ENCODE data around the gene TCF12.

TCF12 gene

GRCh38 chr15:57183041-57183440 lies 264.6 kb downstream of the TCF12 start:
- peak; percentile 45 for DNase-seq (ENCODE audit: low read depth)
- Histone ChIP-seq H3K4me1 (ENCODE audit: control insufficient read depth, insufficient read depth, low read length) (peaks cover 12% of the 10 kb centered on the region), H3K27me3 (replicated peaks; ENCODE audit: control insufficient read depth, insufficient read depth, low read length) (no peaks in the 10 kb centered on the region), H3K9ac (ENCODE audit: low read length) (no peak overlapping the region), H3K4me3 (ENCODE audit: low read length) (no peak overlapping the region), H3K9me3 (ENCODE audit: control insufficient read depth, low read length) (no peaks in the 10 kb centered on the region), H3K36me3 (ENCODE audit: control insufficient read depth, insufficient read depth, low read length, severe bottlenecking) (peaks cover 7% of the 10 kb centered on the region)

DNA sequence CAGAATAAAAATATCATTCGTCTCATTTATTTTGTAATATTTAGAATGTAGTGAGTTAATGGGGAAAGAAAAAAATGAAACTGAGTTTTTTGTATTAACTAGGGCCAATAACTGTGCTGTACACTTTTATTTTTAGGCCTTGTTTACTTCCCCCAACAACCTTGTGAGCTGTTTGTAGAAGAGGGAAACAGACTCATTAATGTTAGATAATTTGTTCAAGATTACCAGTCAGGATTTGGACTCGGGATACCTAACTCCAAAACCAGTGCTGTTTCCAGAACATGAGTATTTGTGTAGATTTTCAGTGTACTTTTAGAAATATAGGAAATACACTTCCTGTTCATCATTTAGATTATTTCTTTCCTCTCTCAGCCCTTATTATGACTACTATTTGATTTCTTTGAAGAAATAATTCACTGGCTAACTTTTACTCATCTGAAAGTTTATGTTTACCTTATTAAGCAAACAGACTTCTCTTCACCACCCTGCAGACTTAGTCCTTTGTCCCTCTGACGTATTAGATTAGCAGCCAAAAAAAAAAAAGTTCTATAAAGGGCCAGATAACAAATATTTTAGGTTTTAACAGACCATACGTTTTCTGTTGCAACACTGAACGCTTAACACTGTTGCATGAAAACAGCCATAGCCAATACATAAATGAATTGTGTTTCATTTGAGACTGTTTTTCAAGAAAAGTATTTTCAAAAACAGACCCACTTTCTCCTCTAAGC lies 265.3 kb downstream of the TCF12 start:
- peaks cover 12% of the 10 kb centered on the region for H3K4me1 ChIP-seq (ENCODE audit: control insufficient read depth, insufficient read depth, low read length)
- H3K36me3 ChIP-seq (ENCODE audit: control insufficient read depth, insufficient read depth, low read length, severe bottlenecking) = peaks cover 7% of the 10 kb centered on the region
- H3K9ac ChIP-seq (ENCODE audit: low read length) = no peak overlapping the region
- H3K4me3 ChIP-seq (ENCODE audit: low read length) = no peak overlapping the region
- DNase-seq (ENCODE audit: low read depth) = no peak
- no peaks in the 10 kb centered on the region for H3K27me3 ChIP-seq (replicated peaks; ENCODE audit: control insufficient read depth, insufficient read depth, low read length)
- no peaks in the 10 kb centered on the region for H3K9me3 ChIP-seq (ENCODE audit: control insufficient read depth, low read length)

DNA sequence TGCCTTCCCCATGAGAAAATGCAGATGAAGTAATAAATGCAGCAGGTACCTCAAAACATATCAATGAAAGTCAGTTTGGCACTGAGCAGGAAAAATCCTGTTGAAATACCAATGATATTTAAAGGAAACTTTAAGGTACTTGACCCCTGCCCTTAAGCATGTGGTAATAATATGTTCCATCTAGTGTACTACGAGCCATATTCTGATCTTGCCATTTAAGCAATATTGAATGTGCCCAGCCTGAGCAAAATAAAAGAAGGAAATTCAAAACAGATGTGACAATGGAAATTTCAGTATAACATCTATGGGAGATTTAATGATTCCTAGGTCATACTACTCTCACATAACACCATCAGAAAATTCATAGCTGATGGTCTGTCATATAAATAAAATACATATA lies 266.1 kb downstream of the TCF12 start:
- Histone ChIP-seq H3K27me3 (replicated peaks; ENCODE audit: control insufficient read depth, insufficient read depth, low read length) (no peaks in the 10 kb centered on the region), H3K36me3 (ENCODE audit: control insufficient read depth, insufficient read depth, low read length, severe bottlenecking) (peaks cover 7% of the 10 kb centered on the region), H3K4me3 (ENCODE audit: low read length) (no peak overlapping the region), H3K9me3 (ENCODE audit: control insufficient read depth, low read length) (no peaks in the 10 kb centered on the region), H3K4me1 (ENCODE audit: control insufficient read depth, insufficient read depth, low read length) (peaks cover 12% of the 10 kb centered on the region), H3K9ac (ENCODE audit: low read length) (no peak overlapping the region)
- DNase-seq (ENCODE audit: low read depth) = peak; percentile 56

GRCh38 chr15:57185507-57186074 lies 267.1 kb downstream of the TCF12 start:
- H3K27me3 ChIP-seq (replicated peaks; ENCODE audit: control insufficient read depth, insufficient read depth, low read length) = no peaks in the 10 kb centered on the region
- peaks cover 12% of the 10 kb centered on the region for H3K4me1 ChIP-seq (ENCODE audit: control insufficient read depth, insufficient read depth, low read length)
- no peak for DNase-seq (ENCODE audit: low read depth)

DNA sequence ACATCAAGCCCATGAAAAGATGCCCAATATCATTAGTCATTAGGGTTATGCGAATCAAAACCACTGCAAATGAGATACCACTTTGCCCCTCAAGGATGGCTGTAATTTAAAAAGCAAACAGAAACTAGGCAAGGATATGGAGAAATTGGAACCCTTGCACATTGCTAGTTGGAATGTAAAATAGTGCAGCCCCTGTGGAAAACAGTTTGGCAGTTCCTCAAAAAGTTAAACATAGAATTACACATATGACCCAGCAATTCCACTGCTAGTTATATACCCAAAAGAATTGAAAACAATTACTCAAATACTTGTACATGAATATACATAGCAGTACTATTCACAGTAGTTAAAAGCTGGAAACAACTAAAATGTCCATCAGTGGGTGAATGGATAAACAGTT lies 271.0 kb downstream of the TCF12 start:
- no peak overlapping the region for H3K4me3 ChIP-seq (ENCODE audit: low read length)
- H3K9me3 ChIP-seq (ENCODE audit: control insufficient read depth, low read length) = no peaks in the 10 kb centered on the region
- H3K27me3 ChIP-seq (replicated peaks; ENCODE audit: control insufficient read depth, insufficient read depth, low read length) = no peaks in the 10 kb centered on the region
- no peak for DNase-seq (ENCODE audit: low read depth)
- H3K36me3 ChIP-seq (ENCODE audit: control insufficient read depth, insufficient read depth, low read length, severe bottlenecking) = peaks cover 25% of the 10 kb centered on the region
- no peak overlapping the region for H3K9ac ChIP-seq (ENCODE audit: low read length)
- peaks cover 3% of the 10 kb centered on the region for H3K4me1 ChIP-seq (ENCODE audit: control insufficient read depth, insufficient read depth, low read length)

More at GRCh38 chr15:57185507-57186074, 267.1 kb downstream of the TCF12 start:
- no peaks in the 10 kb centered on the region for H3K9me3 ChIP-seq (ENCODE audit: control insufficient read depth, low read length)
- H3K9ac ChIP-seq (ENCODE audit: low read length) = no peak overlapping the region
- H3K4me3 ChIP-seq (ENCODE audit: low read length) = no peak overlapping the region
- peaks cover 7% of the 10 kb centered on the region for H3K36me3 ChIP-seq (ENCODE audit: control insufficient read depth, insufficient read depth, low read length, severe bottlenecking)

GRCh38 chr15:57190208-57190607 lies 271.8 kb downstream of the TCF12 start:
- H3K27me3 ChIP-seq (replicated peaks; ENCODE audit: control insufficient read depth, insufficient read depth, low read length) = no peaks in the 10 kb centered on the region
- H3K36me3 ChIP-seq (ENCODE audit: control insufficient read depth, insufficient read depth, low read length, severe bottlenecking) = peaks cover 31% of the 10 kb centered on the region
- H3K9ac ChIP-seq (ENCODE audit: low read length) = no peak overlapping the region
- H3K4me3 ChIP-seq (ENCODE audit: low read length) = no peak overlapping the region
- DNase-seq (ENCODE audit: low read depth) = no peak
- H3K4me1 ChIP-seq (ENCODE audit: control insufficient read depth, insufficient read depth, low read length) = no peaks in the 10 kb centered on the region
- no peaks in the 10 kb centered on the region for H3K9me3 ChIP-seq (ENCODE audit: control insufficient read depth, low read length)

GRCh38 chr15:57193161-57193560 lies 274.7 kb downstream of the TCF12 start:
- DNase-seq (ENCODE audit: low read depth) = no peak
- peaks cover 28% of the 10 kb centered on the region for H3K36me3 ChIP-seq (ENCODE audit: control insufficient read depth, insufficient read depth, low read length, severe bottlenecking)
- H3K4me3 ChIP-seq (ENCODE audit: low read length) = no peak overlapping the region
- no peaks in the 10 kb centered on the region for H3K27me3 ChIP-seq (replicated peaks; ENCODE audit: control insufficient read depth, insufficient read depth, low read length)
- peaks cover 3% of the 10 kb centered on the region for H3K4me1 ChIP-seq (ENCODE audit: control insufficient read depth, insufficient read depth, low read length)
- no peak overlapping the region for H3K9ac ChIP-seq (ENCODE audit: low read length)
- no peaks in the 10 kb centered on the region for H3K9me3 ChIP-seq (ENCODE audit: control insufficient read depth, low read length)

GRCh38 chr15:57195326-57195725 lies 276.9 kb downstream of the TCF12 start:
- H3K27me3 ChIP-seq (replicated peaks; ENCODE audit: control insufficient read depth, insufficient read depth, low read length) = no peaks in the 10 kb centered on the region
- peaks cover 28% of the 10 kb centered on the region for H3K36me3 ChIP-seq (ENCODE audit: control insufficient read depth, insufficient read depth, low read length, severe bottlenecking)
- H3K9me3 ChIP-seq (ENCODE audit: control insufficient read depth, low read length) = no peaks in the 10 kb centered on the region
- H3K4me1 ChIP-seq (ENCODE audit: control insufficient read depth, insufficient read depth, low read length) = peaks cover 3% of the 10 kb centered on the region
- H3K9ac ChIP-seq (ENCODE audit: low read length) = no peak overlapping the region
- H3K4me3 ChIP-seq (ENCODE audit: low read length) = no peak overlapping the region
- no peak for DNase-seq (ENCODE audit: low read depth)

DNA sequence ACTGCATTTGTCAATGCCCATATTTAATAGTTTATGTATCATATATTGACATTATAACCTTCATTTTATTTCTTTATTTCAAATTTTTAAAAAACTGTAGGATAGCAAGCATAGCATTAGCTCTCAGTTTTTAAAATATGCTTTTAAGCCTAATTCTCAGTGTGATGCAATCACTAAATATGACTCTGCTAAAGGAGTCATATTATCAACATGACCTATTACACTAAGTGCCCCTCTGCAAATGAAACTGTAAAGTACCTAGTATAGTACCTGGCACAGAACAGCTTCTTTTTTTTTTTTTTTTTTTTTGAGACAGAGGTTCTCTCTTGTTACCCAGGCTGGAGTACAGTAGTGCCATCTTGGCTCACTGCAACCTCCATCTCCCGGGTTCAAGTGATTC lies 278.4 kb downstream of the TCF12 start:
- Histone ChIP-seq H3K36me3 (ENCODE audit: control insufficient read depth, insufficient read depth, low read length, severe bottlenecking) (peaks cover 28% of the 10 kb centered on the region), H3K27me3 (replicated peaks; ENCODE audit: control insufficient read depth, insufficient read depth, low read length) (no peaks in the 10 kb centered on the region), H3K9me3 (ENCODE audit: control insufficient read depth, low read length) (no peaks in the 10 kb centered on the region), H3K9ac (ENCODE audit: low read length) (no peak overlapping the region), H3K4me3 (ENCODE audit: low read length) (no peak overlapping the region), H3K4me1 (ENCODE audit: control insufficient read depth, insufficient read depth, low read length) (peaks cover 3% of the 10 kb centered on the region)
- DNase-seq (ENCODE audit: low read depth) = peak; percentile 30

DNA sequence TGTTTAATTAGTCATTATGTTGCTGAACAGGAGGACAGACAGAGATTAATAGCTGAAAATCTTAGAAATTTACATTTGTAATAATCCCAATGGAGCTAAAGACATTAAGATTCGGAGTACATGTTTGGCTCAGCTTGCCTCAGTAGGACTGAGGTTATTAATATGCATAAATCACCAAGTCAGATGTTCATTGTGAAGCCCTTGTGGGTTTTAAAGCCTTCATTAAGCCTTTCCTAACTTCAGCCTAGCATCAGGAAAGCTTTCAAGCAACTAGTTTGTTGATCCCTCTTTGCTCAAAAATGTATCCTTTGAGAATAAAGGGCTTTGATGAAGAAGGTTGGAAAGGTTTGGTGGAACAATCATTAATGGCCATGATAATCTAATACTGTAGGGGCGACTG lies 279.7 kb downstream of the TCF12 start:
- no peak for DNase-seq (ENCODE audit: low read depth)
- Histone ChIP-seq H3K4me3 (ENCODE audit: low read length) (no peak overlapping the region), H3K9ac (ENCODE audit: low read length) (no peak overlapping the region), H3K36me3 (ENCODE audit: control insufficient read depth, insufficient read depth, low read length, severe bottlenecking) (peaks cover 24% of the 10 kb centered on the region), H3K9me3 (ENCODE audit: control insufficient read depth, low read length) (no peaks in the 10 kb centered on the region), H3K27me3 (replicated peaks; ENCODE audit: control insufficient read depth, insufficient read depth, low read length) (no peaks in the 10 kb centered on the region), H3K4me1 (ENCODE audit: control insufficient read depth, insufficient read depth, low read length) (peaks cover 3% of the 10 kb centered on the region)

- peaks cover 3% of the 10 kb centered on the region for H3K4me1 ChIP-seq (ENCODE audit: control insufficient read depth, insufficient read depth, low read length)
- no peak overlapping the region for H3K9ac ChIP-seq (ENCODE audit: low read length)
- H3K36me3 ChIP-seq (ENCODE audit: control insufficient read depth, insufficient read depth, low read length, severe bottlenecking) = peaks cover 18% of the 10 kb centered on the region
- H3K4me3 ChIP-seq (ENCODE audit: low read length) = no peak overlapping the region
- DNase-seq (ENCODE audit: low read depth) = no peak
- no peaks in the 10 kb centered on the region for H3K9me3 ChIP-seq (ENCODE audit: control insufficient read depth, low read length)
- H3K27me3 ChIP-seq (replicated peaks; ENCODE audit: control insufficient read depth, insufficient read depth, low read length) = no peaks in the 10 kb centered on the region
Observed at GRCh38 chr15:57198654-57199291, 280.3 kb downstream of the TCF12 start.
